OCI-LY1 (cell line): Measurements from ENCODE around the gene EFR3B.

Source experiments
- H2AFZ ChIP-seq: fragments of 200-600 bp; sonication (generic), shearing (Covaris generic); 2 replicates; pipeline ENCODE4 v1.6.0; 2014; ENCODE audit warnings: antibody characterized with exemption, mild to moderate bottlenecking, low read length
- H3F3A ChIP-seq: fragments of 200-600 bp; sonication (generic), shearing (Covaris generic); 2 replicates; pipeline ENCODE4 v1.6.0; 2014; ENCODE audit warnings: mild to moderate bottlenecking, antibody characterized with exemption, low read length, moderate library complexity; ENCODE audit not compliant: insufficient read depth
- H3K27ac ChIP-seq: fragments of 200-600 bp; sonication (generic); 2 replicates; pipeline ENCODE4 v1.5.1; 2014; ENCODE audit warnings: low read length, mixed run types, mild to moderate bottlenecking, low read depth; ENCODE audit not compliant: poor library complexity, severe bottlenecking
- H3K27me3 ChIP-seq: fragments of 200-600 bp; sonication (generic); 2 replicates; pipeline ENCODE4 v1.6.0; 2014; ENCODE audit warnings: antibody characterized with exemption, mild to moderate bottlenecking, low read length, moderate library complexity; ENCODE audit not compliant: insufficient read depth
- H3K36me3 ChIP-seq: fragments of 200-600 bp; sonication (generic); 2 replicates; pipeline ENCODE4 v1.6.1; 2014; ENCODE audit warnings: mild to moderate bottlenecking, antibody characterized with exemption, low read length, moderate library complexity, mixed read lengths; ENCODE audit not compliant: insufficient read depth
- H3K4me1 ChIP-seq: fragments of 200-600 bp; sonication (generic); 2 replicates; pipeline ENCODE4 v1.5.1; 2014; ENCODE audit warnings: mild to moderate bottlenecking, low read length, moderate library complexity; ENCODE audit not compliant: insufficient read depth, severe bottlenecking
- H3K4me2 ChIP-seq: fragments of 200-600 bp; sonication (generic), shearing (Covaris generic); 2 replicates; pipeline ENCODE4 v1.6.1; 2014; ENCODE audit warnings: low read length
- H3K4me3 ChIP-seq: fragments of 200-600 bp; sonication (generic); 2 replicates; pipeline ENCODE4 v1.5.1; 2014; ENCODE audit warnings: low read length, low read depth, mild to moderate bottlenecking, mixed read lengths; ENCODE audit not compliant: poor library complexity, severe bottlenecking
- H3K79me2 ChIP-seq: fragments of 200-600 bp; shearing (Covaris generic); 2 replicates; pipeline ENCODE4 v1.6.1; 2016; ENCODE audit warnings: mixed run types, low read length, mixed read lengths; ENCODE audit not compliant: insufficient read depth
- H3K9ac ChIP-seq: fragments of 200-600 bp; sonication (generic), shearing (Covaris generic); 2 replicates; pipeline ENCODE4 v1.6.1; 2014; ENCODE audit warnings: mild to moderate bottlenecking, low read length, mixed read lengths
- H3K9me2 ChIP-seq: fragments of 200-600 bp; sonication (generic), shearing (Covaris generic); 2 replicates; pipeline ENCODE4 v1.6.1; 2014; ENCODE audit warnings: low read depth, mild to moderate bottlenecking, low read length, mixed read lengths
- H3K9me3 ChIP-seq: fragments of 200-600 bp; shearing (Covaris generic); 2 replicates; pipeline ENCODE4 v1.6.1; 2014; ENCODE audit warnings: low read length, mixed read lengths
- H4K20me1 ChIP-seq: fragments of 200-600 bp; sonication (generic), shearing (Covaris generic); 2 replicates; pipeline ENCODE4 v1.6.0; 2016; ENCODE audit warnings: mild to moderate bottlenecking, low read length; ENCODE audit not compliant: insufficient read depth
- EZH2 ChIP-seq: fragments of 200-600 bp; sonication (generic), shearing (Covaris generic); IDR thresholded peaks from 2 replicates; pipeline ENCODE4 v1.8.0; 2017; ENCODE audit warnings: borderline replicate concordance, mixed run types, mild to moderate bottlenecking, antibody characterized with exemption, low read length, moderate library complexity, mixed read lengths
- TF ChIP-seq, protein P1 (sequence below): fragments of 200-600 bp; sonication (generic), shearing (Covaris generic); IDR thresholded peaks from 2 replicates; pipeline ENCODE4 v1.5.1; 2017; ENCODE audit warnings: mild to moderate bottlenecking, antibody characterized with exemption, low read length, moderate library complexity, mixed read lengths

Gene EFR3B

DNA sequence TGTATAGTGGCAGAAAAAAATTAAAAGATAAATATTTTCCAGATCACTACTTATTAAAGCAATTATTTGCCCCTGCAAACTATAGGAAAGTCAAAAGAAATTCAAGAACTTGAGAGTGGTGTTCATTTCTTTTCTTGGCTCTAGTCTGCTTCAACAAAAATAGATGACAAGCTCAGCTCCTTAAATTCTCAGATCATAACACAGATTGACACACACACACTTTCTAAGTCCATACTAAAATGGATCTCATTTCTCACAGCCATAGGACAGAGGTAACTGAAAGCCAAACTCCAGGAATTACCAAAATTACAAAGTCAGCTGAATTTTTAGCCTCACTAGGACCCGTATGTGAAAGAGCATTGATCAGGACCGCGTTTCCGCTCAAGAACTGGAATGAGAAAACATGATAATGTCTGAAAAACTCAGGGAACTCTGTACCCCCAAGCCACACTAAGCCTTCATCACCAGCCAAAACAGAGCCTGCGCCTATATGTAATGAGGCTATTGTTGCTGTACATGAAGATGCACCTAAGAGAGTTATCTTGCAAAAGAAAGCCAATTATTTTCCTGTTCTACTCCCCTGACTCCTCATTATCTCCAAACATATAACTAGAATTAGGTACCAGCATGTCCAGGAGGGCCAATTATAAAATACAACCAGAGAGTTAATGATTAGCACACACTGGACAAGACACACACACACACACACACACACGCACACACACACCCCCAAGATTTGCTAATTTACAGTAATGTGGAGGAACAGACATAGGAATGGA is 16.5 kb upstream of the EFR3B start:
- no peak overlapping the region for H3K4me2 ChIP-seq
- no peaks in the 10 kb centered on the region for H3K79me2 ChIP-seq
- H3K9ac ChIP-seq, result no peak overlapping the region
- no peak for TF ChIP-seq EZH2
- TF ChIP-seq, protein P1, sequence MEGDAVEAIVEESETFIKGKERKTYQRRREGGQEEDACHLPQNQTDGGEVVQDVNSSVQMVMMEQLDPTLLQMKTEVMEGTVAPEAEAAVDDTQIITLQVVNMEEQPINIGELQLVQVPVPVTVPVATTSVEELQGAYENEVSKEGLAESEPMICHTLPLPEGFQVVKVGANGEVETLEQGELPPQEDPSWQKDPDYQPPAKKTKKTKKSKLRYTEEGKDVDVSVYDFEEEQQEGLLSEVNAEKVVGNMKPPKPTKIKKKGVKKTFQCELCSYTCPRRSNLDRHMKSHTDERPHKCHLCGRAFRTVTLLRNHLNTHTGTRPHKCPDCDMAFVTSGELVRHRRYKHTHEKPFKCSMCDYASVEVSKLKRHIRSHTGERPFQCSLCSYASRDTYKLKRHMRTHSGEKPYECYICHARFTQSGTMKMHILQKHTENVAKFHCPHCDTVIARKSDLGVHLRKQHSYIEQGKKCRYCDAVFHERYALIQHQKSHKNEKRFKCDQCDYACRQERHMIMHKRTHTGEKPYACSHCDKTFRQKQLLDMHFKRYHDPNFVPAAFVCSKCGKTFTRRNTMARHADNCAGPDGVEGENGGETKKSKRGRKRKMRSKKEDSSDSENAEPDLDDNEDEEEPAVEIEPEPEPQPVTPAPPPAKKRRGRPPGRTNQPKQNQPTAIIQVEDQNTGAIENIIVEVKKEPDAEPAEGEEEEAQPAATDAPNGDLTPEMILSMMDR, result no peak
- no peak overlapping the region for H3K27ac ChIP-seq
- H4K20me1 ChIP-seq, result no peaks in the 10 kb centered on the region
- H3K4me1 ChIP-seq, result no peaks in the 10 kb centered on the region
- H3K27me3 ChIP-seq, result no peaks in the 10 kb centered on the region
- H3F3A ChIP-seq, result no peaks in the 10 kb centered on the region
- no peaks in the 10 kb centered on the region for H3K9me3 ChIP-seq
- H2AFZ ChIP-seq, result no peak overlapping the region
- no peak overlapping the region for H3K4me3 ChIP-seq
- no peaks in the 10 kb centered on the region for H3K9me2 ChIP-seq
- no peaks in the 10 kb centered on the region for H3K36me3 ChIP-seq

DNA sequence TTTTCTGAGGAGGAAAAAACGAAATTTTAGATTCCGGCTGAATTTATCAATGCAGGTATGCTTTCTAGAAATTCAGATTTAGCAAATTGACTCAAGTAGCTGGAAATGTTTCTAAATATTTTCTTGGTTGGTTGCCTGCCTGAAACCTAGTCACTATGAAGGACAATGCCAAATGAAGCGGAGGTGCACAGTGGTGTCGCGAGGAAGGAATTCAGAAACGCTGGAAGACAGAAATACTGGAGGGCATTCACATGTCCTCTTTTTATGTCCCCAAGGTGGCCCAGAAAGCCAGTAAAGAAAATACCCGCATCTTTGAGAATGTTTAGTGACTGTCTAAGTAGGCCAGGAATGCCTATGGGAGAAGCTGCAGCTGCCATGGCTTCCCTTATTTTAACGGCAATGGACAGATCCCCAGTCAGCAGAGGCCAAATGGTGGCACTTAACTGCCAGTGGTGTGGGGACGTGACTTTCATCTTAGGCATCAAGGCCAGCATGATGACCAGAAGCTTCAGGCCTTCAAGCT is 15.8 kb upstream of the EFR3B start:
- Histone ChIP-seq H3K36me3 (no peaks in the 10 kb centered on the region), H3K9me2 (no peaks in the 10 kb centered on the region)
- no peak for TF ChIP-seq EZH2
- TF ChIP-seq, protein P1, result no peak

DNA sequence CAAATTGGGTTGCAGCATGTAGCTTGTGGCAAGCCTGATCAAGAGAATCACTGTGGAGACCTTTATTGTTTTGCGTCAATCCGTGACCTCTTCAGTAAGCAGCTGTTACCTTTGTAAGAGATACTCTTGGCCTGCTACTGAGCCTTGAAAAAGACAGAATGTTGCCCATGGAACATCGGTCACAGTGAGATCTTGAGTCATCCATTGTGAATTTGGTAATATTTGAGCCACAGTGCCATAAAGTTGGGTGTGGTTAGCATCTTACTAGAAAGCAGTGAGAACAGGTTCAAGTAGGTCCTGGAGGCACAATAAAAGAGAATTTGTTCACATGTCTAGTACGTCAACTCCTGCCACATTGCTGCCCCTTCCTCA is 12.7 kb upstream of the EFR3B start:
- no peaks in the 10 kb centered on the region for H3F3A ChIP-seq
- no peaks in the 10 kb centered on the region for H3K4me1 ChIP-seq
- H3K4me3 ChIP-seq, result no peak overlapping the region
- no peaks in the 10 kb centered on the region for H4K20me1 ChIP-seq
- H3K9me3 ChIP-seq, result no peaks in the 10 kb centered on the region
- H3K4me2 ChIP-seq, result no peak overlapping the region
- no peaks in the 10 kb centered on the region for H3K79me2 ChIP-seq
- TF ChIP-seq, protein P1, result no peak
- TF ChIP-seq EZH2, result no peak
- H3K36me3 ChIP-seq, result no peaks in the 10 kb centered on the region
- peaks cover 3% of the 10 kb centered on the region; the same call in 1 of the 2 replicates for H3K27me3 ChIP-seq
- H2AFZ ChIP-seq, result no peak overlapping the region
- H3K9ac ChIP-seq, result no peak overlapping the region
- no peaks in the 10 kb centered on the region for H3K9me2 ChIP-seq
- no peak overlapping the region for H3K27ac ChIP-seq

More for the DNA sequence above, 15.8 kb upstream of the EFR3B start:
- no peaks in the 10 kb centered on the region for H3K4me1 ChIP-seq
- no peaks in the 10 kb centered on the region for H3K9me3 ChIP-seq
- no peak overlapping the region for H3K4me2 ChIP-seq
- no peaks in the 10 kb centered on the region for H3K79me2 ChIP-seq
- H3K27me3 ChIP-seq, result no peaks in the 10 kb centered on the region
- no peak overlapping the region for H3K27ac ChIP-seq
- no peak overlapping the region for H2AFZ ChIP-seq
- H3K4me3 ChIP-seq, result no peak overlapping the region
- H3K9ac ChIP-seq, result no peak overlapping the region
- H3F3A ChIP-seq, result no peaks in the 10 kb centered on the region
- H4K20me1 ChIP-seq, result no peaks in the 10 kb centered on the region
